ELF-1 (cell line): ENCODE measurements around the gene CAPN15.
A peak's percentile ranks its signal among the peaks of the same experiment; 100 is the strongest.

Source experiments
- DNase-seq: peaks from one replicate; pipeline ENCODE4 v3.0.0-alpha.2; 2016; ENCODE audit warnings: low read depth, low spot score

Gene CAPN15

DNA sequence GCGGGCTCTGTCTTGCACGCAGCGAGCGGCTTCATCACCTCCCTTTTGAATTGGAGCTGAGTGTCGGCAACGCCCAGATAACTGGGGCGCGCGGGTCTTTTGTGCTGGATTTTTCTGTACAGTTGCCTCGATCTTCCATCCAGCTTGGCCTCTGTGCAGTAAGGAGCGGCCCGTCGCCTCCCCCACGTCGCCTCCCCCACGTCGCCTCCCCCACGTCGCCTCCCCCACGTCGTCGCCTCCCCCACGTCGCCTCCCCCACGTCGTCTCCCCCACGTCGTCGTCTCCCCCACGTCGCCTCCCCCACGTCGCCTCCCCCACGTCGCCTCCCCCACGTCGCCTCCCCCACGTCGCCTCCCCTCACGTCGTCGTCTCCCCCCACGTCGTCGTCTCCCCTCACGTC lies 17.0 kb downstream of the CAPN15 start:
- DNase-seq: no peak

DNA sequence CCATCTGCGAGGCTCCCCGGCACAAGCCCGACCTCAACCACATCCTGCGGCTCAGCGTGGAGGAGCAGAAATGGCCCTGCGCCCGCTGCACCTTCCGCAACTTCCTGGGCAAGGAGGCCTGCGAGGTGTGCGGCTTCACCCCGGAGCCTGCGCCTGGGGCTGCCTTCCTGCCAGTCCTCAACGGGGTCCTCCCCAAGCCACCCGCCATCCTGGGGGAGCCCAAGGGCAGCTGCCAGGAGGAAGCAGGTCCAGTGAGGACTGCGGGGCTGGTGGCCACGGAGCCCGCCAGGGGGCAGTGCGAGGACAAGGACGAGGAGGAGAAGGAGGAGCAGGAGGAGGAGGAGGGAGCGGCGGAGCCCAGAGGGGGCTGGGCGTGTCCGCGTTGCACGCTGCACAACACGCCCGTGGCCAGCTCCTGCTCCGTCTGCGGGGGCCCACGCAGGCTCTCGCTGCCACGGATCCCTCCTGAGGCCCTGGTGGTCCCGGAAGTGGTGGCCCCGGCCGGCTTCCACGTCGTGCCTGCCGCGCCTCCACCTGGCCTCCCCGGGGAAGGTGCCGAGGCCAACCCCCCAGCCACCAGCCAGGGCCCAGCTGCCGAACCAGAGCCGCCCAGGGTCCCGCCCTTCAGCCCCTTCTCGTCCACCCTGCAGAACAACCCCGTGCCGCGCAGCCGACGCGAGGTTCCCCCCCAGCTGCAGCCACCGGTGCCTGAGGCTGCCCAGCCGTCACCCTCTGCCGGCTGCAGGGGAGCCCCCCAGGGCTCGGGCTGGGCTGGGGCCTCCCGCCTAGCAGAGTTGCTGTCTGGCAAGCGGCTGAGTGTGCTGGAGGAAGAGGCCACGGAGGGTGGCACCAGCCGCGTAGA lies 19.6 kb downstream of the CAPN15 start:
- DNase-seq: peak; percentile 92

DNA sequence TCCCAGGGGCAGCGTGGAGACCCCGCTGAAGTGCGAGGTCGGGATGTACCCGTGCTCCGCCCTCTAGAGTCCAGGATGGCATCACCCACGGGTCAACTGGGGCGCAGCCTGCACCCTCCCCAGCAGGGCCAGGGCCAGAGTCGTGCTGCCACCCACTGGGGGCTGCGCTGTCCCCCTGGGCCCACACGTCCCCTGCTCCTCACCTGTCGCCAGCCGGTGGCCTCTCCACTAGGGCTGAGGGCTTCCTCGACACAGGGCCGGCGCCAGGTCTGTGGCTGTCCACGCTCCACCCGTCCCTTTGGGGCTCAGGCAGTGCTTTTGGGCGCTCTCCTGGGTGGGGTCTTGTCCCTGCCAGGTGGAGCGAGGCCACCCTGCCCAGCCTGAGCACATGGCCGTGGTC lies 21.1 kb downstream of the CAPN15 start:
- no peak for DNase-seq

DNA sequence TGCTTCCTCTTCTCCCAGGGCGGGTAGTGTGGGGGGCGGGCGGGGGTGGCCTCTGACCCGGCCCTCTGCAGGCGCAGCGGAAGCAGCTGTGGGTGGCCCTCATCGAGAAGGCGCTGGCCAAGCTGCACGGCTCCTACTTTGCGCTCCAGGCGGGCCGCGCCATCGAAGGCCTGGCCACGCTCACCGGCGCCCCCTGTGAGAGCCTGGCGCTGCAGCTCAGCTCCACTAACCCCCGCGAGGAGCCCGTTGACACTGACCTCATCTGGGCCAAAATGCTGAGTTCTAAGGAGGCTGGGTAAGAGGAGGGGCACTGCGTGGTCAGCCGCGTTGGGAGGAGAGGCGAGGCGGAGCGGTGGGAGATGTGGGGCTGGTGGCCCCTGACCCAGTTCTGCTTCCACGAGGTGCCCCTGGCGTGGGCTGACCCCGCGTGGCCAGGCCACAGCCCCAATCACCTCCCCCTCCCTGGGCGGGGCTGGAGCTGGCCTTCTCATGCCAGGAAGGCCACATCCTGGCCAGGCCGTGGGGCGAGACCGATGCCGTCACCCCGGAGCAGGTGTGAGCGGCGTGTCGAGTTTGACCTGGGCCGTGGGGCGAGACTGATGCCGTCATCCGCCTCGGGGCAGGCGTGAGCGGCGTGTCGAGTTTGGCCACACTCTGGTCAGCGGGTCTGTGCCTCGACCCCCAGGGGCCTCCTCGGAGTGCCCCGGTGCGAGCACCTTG lies 22.2 kb downstream of the CAPN15 start:
- no peak for DNase-seq

DNA sequence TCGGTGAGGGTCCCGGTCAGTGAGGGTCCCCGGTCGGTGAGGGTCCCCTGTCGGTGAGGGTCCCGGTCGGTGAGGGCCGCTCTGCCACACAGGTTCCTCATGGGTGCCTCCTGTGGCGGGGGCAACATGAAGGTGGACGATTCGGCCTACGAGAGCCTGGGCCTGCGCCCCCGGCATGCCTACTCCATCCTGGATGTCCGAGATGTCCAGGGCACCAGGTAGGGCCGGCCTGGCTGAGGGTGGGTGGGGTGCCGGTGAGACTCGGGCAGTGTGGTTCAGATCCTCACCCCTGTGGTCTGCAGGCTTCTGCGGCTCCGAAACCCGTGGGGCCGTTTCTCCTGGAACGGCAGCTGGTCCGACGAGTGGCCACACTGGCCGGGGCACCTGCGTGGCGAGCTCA lies 23.7 kb downstream of the CAPN15 start:
- no peak for DNase-seq

DNA sequence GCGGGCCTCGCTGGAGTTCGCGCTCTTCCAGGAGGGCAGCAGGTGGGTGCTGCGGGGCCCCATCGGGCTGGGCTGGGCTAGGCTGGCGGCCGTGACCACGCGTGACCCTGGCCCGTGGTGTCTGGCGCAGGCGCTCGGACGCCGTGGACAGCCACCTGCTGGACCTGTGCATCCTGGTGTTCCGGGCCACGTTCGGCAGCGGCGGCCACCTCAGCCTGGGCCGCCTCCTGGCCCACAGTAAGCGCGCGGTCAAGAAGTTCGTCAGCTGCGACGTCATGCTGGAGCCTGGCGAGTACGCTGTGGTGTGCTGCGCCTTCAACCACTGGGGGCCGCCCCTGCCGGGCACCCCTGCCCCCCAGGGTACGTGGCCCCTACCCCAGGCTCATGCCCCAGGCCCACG lies 24.7 kb downstream of the CAPN15 start:
- DNase-seq: no peak

DNA sequence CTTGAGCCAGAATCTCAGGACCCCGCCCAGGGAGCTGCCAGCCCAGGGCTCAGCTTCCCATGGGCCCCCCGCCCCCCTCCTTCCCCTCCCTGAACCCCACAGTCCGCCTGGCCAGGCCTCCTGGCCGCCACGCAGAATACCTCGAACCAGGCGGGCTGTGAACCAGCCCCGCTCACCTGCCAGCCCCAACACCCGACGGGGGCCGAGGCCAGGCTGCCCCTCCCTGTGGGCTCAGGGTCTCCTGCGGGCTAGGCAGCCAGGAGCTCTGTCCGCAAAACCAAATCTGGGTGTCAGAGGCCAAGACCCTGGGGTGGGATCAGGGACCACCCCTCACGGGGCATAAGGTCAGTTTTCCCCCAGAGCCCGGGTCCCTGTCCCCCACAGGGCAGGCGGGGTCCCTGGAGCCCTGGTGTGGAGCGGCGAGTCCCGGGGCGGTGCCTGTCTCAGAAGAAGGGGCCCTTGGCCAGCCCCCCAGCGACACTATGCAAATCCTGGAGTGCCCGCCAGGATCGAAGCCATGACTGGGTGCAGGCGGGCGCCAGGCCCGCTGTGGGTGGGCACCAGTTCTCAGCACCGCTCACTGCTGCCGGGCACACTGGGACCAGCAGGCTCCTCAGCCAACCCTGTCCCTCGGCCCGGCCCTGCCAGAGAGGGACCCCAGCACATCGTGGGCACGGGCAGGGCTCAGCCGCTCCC lies 26.2 kb downstream of the CAPN15 start:
- no peak for DNase-seq

DNA sequence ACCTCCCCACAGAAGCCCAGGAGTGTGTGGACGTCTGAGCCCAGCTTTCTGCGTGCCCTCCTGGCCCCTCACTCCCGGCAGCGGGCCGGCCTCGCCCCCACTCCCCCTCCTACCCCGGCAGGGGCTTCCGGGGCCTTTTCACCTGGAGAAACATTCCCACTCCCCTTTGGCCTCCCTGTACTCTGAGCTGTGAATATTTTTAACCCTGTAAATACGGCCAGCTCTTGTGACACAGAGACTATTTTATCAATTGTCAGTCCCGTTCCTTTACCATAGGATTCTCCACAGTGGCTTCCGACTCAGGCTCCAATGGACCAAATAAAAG lies 26.7 kb downstream of the CAPN15 start:
- no peak for DNase-seq

DNA sequence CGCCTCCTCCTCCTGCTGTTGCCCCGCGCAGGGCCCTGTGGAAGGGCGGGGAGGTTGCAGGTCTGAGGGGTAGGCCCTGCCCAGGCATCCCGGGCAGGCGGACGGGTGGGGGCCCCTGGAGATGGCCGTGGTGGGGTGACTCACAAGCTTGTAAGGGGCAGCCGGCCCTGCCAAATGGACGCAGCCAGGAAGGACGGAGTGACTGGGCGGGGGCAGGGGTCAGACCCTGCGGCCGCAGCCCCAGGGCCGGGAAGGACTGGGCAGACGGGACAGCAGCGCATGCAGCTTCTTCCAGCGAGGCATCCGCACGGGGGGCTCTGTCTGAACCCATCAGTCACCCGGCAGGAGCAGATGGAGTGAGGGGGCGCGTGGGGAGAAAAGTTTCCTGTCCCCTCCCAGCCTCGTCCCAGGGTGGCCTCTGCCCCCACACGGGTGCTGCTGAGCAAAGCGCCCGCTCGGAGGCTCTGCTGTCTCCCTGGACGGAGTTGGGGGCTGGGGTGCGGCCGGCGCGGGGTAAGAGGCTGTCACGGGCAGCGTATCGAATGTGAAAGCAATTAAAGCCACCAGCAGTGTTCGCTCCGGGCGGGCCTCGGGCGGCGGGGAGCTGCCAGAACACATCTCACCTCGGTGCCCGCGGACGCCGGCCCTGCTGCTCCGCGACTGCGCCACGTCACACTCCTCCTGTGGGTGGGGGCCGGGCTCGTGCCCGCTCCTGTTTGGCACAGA lies 27.3 kb downstream of the CAPN15 start:
- no peak for DNase-seq

DNA sequence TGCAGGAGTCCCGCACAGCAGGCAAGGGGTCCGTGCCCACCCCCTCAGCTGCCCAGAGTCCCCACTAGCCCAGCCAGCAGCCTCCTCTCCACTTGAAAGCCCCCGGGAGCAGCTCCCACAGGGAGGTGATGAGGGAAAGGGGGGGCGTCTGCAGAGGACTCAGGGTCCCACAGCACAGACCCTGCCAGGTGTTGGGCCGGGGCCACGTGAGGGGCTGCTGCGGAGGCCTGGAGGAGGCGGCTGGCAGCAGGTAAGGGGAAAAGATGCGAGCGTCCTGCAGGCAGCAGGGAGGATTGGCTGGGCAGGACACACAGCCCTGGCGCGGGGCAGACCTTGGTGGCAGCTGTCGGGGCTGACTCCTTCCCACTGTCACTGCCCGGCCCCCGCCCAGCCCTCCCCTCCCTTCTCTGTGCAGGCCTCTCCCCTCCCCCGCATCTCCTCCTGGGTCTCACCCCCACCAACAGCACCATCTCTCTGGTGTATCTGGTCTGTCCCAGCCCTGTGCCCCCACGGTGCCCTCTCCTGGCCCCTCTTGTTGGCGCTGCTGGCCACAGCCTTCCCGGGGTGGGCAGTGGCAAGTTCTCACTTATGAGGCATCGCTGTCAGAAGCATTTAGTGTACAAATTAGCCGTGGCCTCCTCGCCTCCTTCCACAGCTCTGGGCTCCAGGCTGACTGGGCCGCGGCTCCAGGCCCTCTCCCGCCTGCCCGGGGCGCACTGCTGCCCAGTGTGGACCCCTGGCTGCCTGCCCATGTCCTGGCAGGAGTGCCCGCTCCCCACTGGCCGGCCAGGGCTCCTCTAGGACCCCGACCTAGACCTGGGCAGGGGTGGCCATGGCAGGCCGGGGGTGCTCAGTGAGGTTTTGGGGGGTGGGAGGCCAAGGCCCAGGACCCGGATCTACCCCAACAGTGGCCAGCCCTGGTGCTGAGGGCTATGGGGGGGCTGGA lies 28.3 kb downstream of the CAPN15 start:
- no peak for DNase-seq

DNA sequence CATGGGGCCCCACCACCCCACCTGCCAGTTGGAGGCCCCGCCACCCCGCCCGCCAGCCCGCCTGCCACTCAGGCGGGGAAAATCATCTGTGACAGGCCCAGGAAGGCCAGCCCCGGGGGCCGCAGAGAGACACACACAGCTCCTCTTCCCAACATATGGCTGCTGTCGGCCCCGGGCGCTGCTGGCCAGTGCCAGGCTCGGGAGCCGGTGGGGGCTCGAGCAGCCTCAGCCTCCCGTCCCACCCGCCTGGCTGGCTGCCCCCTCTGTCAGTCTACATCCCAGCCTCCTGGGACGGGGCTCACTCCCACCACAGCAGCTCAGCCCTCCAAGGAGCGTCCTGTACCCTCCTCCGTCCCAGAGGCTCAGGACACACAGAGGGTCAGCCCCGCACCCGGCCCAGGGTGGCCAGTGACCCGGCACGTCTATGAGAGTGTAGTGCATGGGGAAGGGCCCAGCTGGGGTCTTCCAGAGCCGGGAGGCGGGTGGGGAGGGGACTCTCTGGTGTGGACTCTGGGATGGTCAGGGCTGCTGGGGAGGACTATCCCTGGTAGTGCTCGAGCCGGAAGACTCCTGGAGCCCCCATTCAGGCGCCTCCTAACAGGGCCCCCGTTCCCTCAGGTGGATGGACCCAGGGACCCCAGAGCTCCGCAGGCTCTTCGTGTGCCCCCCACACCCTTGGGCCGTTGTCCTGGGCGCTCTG lies 29.1 kb downstream of the CAPN15 start:
- no peak for DNase-seq

DNA sequence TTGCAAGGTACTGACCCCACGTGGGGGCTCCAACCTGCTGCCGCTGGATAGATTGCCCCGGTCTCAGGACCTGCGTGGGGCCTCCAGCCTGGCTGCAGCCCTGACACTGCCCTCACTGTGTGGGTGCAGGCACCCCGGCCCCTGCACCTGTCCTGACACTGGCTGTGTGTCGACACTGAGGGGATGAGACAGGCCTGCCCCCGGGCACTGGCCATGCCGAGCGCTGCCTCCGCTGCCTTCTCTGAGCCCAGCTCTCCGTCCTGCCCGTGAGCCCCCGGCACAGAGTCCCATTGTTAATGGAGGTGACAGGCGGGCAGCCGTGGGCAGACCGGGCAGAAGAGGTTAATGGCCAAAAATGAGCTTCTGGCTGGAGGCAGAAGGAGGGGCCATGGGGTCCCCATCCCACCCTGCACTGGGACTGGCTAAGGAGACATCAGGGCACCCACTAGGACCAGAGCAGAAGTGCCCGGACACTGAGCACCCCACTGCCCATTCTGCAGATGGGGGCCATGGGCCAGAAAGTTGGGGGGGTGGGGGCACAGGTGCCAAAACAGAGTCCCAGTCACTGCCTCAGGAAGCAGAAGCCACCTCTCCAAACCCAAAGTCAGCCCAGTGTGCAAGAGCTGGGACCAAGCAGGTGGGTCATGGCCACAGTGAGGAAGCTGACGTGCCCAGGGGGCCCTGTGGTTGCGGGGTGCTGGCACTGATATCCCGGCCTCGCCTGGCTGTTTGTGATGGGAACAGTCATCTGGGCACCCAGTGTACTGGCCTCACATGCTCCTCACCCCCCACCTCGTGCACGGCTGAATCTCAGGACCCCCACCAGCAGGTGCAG lies 30.2 kb downstream of the CAPN15 start:
- no peak for DNase-seq

DNA sequence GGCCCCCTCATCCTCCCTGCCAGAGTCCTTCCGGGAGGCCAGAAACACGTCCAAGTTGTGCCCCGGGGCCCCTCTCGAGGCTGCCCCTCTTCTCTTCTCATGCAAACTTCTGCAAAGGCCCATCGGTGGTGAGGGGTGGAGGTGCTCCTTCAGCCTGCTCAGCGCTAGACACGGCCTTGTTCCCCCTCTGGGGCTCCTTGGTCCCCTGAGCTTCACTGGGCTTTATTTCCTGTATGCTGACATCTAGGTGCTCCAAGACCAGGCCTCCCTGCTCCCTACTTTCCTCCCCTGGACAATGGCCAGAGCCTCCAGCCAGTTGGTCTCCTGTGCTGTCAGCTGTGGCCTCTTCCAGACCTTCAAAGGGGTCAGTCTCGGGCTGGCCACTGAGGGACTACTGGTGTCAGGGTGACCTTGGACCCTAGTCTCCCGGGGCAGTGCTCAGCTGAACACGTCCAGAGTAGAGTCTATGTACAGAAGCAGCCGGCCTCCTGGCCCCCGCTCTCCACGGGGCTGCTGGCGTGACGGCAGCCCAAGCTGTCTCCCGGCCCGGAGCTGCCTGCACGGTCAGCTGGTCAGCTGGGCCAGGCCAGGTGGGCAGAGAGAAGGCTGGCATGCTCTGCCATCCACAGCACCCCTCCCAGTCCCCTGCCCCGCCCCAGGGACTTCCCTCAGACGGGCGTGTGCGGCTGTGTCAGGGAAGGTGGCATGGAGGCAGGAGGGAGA lies 30.9 kb downstream of the CAPN15 start:
- DNase-seq: no peak

DNA sequence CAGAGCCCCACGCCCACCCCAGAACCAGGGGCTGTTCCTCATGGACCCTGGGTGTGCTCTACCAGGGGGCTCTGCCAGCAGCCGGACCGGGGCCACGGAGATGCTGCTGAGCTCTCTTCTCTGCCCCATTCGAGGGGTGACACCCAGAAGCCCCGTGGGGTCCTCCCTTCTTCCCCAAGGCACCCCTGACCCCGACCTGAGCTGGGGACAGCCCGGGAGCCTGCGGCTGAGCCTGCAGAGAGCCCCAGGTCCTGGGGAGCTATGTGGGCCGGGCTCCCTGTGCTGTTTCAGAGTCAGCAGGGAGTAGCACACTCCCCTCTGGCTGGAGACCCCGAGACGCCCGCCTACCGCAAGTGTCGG lies 31.5 kb downstream of the CAPN15 start:
- DNase-seq: no peak

DNA sequence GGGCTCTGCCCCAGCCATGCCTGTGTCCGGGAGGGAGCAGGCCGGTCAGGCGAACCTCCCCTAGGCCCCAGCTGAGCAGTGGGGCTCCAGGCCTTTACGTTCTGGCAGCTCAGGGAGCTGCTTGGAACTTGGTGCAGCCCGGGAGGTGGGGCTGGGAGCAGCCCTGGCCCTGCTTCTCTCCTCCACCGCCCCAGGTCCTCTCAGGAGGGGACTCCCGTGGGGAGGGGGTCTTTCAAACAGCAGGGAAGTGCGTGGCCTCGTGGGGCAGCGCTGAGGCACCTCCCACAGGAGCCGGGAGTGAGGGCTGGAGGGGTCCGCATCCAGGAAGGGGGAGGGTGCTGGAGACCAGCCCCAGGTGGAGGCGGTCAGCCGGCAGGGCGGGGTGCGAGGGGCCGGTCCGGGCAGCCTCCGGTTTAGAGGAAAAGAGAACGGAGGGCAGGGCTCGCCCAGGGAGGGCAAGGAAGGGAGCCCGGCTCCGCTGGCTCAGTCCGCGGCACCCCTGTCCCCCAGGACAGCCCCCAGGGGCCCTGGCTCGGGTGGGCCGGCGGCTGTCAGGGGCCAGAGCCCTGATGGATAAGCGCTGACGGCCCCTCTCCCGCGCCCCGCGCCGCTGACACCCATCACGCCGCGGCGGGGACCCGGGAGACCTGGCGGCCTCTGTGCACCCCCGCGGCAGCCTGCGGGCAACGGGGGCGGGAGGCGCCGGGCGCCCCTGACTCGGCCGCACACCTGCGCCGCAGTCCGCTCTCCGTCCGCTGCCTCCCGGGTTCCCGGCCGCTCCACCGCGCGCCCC lies 32.1 kb downstream of the CAPN15 start:
- no peak for DNase-seq

DNA sequence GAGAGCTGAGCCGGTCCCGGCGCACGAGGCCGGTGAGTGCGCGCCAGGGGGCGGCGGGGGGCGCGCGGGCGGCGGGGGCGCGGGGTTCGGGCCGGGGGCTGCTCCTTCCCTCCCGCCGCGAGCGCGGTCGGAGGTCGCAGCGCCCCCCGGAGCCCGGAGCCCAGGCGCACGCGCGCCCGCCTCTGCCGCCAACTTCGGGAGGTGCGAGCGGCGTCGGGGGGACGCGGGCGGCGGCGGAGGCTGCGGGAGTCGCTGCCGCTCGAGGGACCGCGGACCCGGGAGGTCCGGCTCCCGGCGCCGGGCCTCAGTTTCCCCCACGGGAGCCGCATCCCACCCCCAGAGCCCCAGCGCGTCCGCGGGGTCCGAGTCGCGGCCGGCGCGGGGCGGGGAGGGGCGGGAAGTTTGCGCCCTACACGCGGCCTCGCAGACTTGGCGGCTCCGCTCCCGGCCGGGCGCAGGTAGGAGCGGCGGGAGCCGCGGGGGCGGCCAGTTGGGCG lies 32.7 kb downstream of the CAPN15 start, which contains the start of gene PRR35:
Gene PRR35, plus strand, starts transcription at position 191 of the 497 bp plus-strand sequence. CDS start 2,901 bp downstream, outside the sequence.
- DNase-seq: no peak

DNA sequence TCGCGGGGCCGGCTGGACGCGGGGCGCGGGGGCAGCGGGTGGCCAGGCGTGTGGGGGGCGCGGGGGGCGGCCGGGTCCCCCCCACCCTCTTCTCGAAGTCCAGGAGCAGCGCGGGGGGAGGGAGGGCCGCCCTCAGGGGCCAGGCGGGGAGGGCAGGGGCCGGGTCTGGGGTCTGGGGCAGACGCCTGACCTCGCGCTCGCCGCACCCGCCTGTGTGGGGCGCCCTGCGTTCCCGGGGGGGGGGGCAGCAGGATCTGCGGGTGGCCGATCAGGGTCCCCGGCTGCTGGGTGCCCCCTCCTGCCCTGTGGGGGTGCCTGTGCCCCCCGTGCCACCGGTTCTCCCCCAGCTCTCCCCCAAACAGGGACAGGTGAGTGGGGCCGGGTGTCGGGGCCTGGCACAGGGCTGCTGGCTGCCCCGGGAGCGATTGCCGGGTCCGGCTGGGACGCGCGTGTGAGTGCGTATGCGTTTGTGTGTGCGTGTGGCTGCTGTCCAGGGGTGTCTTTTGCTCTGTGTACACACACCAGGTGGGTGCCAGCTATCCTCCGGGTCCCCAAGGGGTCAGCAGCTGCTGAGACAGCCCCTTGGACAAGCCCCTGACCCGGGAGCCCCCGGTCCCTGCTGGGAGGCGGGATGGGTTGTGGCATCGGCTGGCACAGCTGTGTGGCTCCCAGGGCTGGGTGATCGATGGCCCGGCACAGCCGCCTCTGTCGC lies 33.3 kb downstream of the CAPN15 start:
- DNase-seq: no peak
